ENCODE measurements around the gene COL6A6. TPM values are rescaled to one million over a fixed set of nuclear protein-coding genes. Genes with fewer than 3 reads are reported as not detected.

COL6A6 gene
- 2.5 and 2.7 TPM in 2 replicates for polyA plus RNA-seq (2013)

GRCh38 chr3:130516645-130517512 is at the start of gene COL6A6:
COL6A6 (plus strand) TSS chr3:130517177; CDS start chr3:130560365, 43,188 bp downstream.
- Histone ChIP-seq H3K18ac (ENCODE audit: low read length) (no peak within 1 kb of the TSS), H3K36me3 (ENCODE audit: control insufficient read depth in 1 of 2, insufficient read depth in 2 of 2, low read length in 2 of 2) (no peaks in the 10 kb centered on the region), H4K91ac (ENCODE audit: low read depth, low read length) (no peak within 1 kb of the TSS), H3K4ac (ENCODE audit: low read depth, low read length) (no peak within 1 kb of the TSS), H3K79me2 (ENCODE audit: control insufficient read depth, insufficient read depth, low read length, poor library complexity) (no peaks in the 10 kb centered on the region), H4K12ac (ENCODE audit: low read depth, low read length) (no peak within 1 kb of the TSS), H2BK12ac (ENCODE audit: low read length) (no peak within 1 kb of the TSS), H2BK5ac (ENCODE audit: low read depth, low read length, poor library complexity) (no peak within 1 kb of the TSS), H3K14ac (ENCODE audit: low read length) (no peak within 1 kb of the TSS), H3K27ac (ENCODE audit: low read depth, low read length) (no peak within 1 kb of the TSS), H3K4me1 (ENCODE audit: control insufficient read depth in 1 of 2, insufficient read depth in 2 of 2, low read length in 2 of 2) (peaks cover 2% of the 10 kb centered on the region in 2 experiments), H3K9me3 (ENCODE audit: insufficient read depth, low read depth, low read length) (no peaks in the 10 kb centered on the region), H2BK120ac (ENCODE audit: insufficient read depth, low read length, poor library complexity) (peak within 1 kb of the TSS; percentile 6), H3K9ac (ENCODE audit: low read length) (no peak within 1 kb of the TSS), H3K27me3 (ENCODE audit: insufficient read depth, low read length) (peaks cover 4% of the 10 kb centered on the region), H4K8ac (ENCODE audit: low read depth, low read length) (peak within 1 kb of the TSS; percentile 17), H3K23ac (ENCODE audit: low read length) (no peak within 1 kb of the TSS), H2AK5ac (ENCODE audit: low read length) (no peak within 1 kb of the TSS), H3K4me2 (ENCODE audit: low read length) (peak within 1 kb of the TSS; percentile 76), H2AFZ (ENCODE audit: insufficient read depth, low read length, poor library complexity) (peak within 1 kb of the TSS; percentile 69), H3K4me3 (ENCODE audit: low read depth, low read length) (peak within 1 kb of the TSS; percentile 74), H3K79me1 (ENCODE audit: low read length) (peaks cover 2% of the 10 kb centered on the region)
- no peak for DNase-seq
- WGBS (ENCODE audit: extremely low coverage, insufficient coverage, insufficient read length) = no CpG with 5 or more reads among the region's 58 CpGs

GRCh38 chr3:130468311-130468710 is 48.7 kb upstream of the COL6A6 start:
- no peaks in the 10 kb centered on the region for H3K9me3 ChIP-seq (ENCODE audit: insufficient read depth, low read depth, low read length)
- no peak overlapping the region for H3K18ac ChIP-seq (ENCODE audit: low read length)
- H3K4me3 ChIP-seq (ENCODE audit: low read depth, low read length) = no peak overlapping the region
- no peaks in the 10 kb centered on the region for H3K27me3 ChIP-seq (ENCODE audit: insufficient read depth, low read length)
- H3K36me3 ChIP-seq (ENCODE audit: control insufficient read depth in 1 of 2, insufficient read depth in 2 of 2, low read length in 2 of 2) = no peaks in the 10 kb centered on the region
- no peak overlapping the region for H3K23ac ChIP-seq (ENCODE audit: low read length)
- no peak overlapping the region for H2BK120ac ChIP-seq (ENCODE audit: insufficient read depth, low read length, poor library complexity)
- H3K14ac ChIP-seq (ENCODE audit: low read length) = no peak overlapping the region
- no peak overlapping the region for H3K9ac ChIP-seq (ENCODE audit: low read length)
- H3K27ac ChIP-seq (ENCODE audit: low read depth, low read length) = no peak overlapping the region
- no peak overlapping the region for H2BK12ac ChIP-seq (ENCODE audit: low read length)
- no peak overlapping the region for H4K8ac ChIP-seq (ENCODE audit: low read depth, low read length)
- H3K4me1 ChIP-seq (ENCODE audit: control insufficient read depth in 1 of 2, insufficient read depth in 2 of 2, low read length in 2 of 2) = peaks cover 0 to 10% of the 10 kb centered on the region in 2 experiments
- no peak overlapping the region for H2AFZ ChIP-seq (ENCODE audit: insufficient read depth, low read length, poor library complexity)
- H4K91ac ChIP-seq (ENCODE audit: low read depth, low read length) = no peak overlapping the region
- no peak overlapping the region for H4K12ac ChIP-seq (ENCODE audit: low read depth, low read length)
- H3K4me2 ChIP-seq (ENCODE audit: low read length) = no peak overlapping the region
- no peak overlapping the region for H2AK5ac ChIP-seq (ENCODE audit: low read length)
- no peak overlapping the region for H3K4ac ChIP-seq (ENCODE audit: low read depth, low read length)
- no peak for DNase-seq
- H3K79me2 ChIP-seq (ENCODE audit: control insufficient read depth, insufficient read depth, low read length, poor library complexity) = no peaks in the 10 kb centered on the region
- peaks cover 4% of the 10 kb centered on the region for H3K79me1 ChIP-seq (ENCODE audit: low read length)
- no peak overlapping the region for H2BK5ac ChIP-seq (ENCODE audit: low read depth, low read length, poor library complexity)
- no CpG with 5 or more reads among the region's 1 CpG for WGBS (ENCODE audit: extremely low coverage, insufficient coverage, insufficient read length)

DNA sequence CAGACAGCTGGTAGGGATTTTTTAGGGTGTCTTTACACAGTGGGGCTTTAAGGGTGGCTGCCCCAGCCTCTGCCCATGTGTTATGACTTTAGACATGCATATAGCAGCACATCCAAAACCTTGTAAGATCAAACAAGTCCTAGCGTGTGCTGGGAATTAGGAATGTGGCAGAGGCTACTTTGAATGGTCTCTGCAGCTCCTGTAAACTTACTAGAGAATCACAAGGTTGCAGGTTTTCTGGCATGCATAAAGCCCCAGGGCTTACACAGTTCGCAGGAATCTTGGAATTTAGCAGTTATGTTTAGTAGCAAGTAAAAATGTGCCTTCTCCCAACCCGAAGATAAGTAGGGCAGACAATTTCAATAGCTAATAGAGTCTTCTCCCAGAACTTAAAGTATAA is 46.9 kb upstream of the COL6A6 start:
- Histone ChIP-seq H3K4me1 (ENCODE audit: control insufficient read depth in 1 of 2, insufficient read depth in 2 of 2, low read length in 2 of 2) (peaks cover 0 to 10% of the 10 kb centered on the region in 2 experiments), H2BK120ac (ENCODE audit: insufficient read depth, low read length, poor library complexity) (peak overlapping the region; percentile 51), H3K27me3 (ENCODE audit: insufficient read depth, low read length) (no peaks in the 10 kb centered on the region), H2BK12ac (ENCODE audit: low read length) (peak overlapping the region; percentile 50), H3K23ac (ENCODE audit: low read length) (no peak overlapping the region), H3K9me3 (ENCODE audit: insufficient read depth, low read depth, low read length) (peaks cover 1% of the 10 kb centered on the region), H3K79me1 (ENCODE audit: low read length) (peaks cover 4% of the 10 kb centered on the region), H3K27ac (ENCODE audit: low read depth, low read length) (peak overlapping the region; percentile 86), H4K12ac (ENCODE audit: low read depth, low read length) (no peak overlapping the region), H3K14ac (ENCODE audit: low read length) (no peak overlapping the region), H2BK5ac (ENCODE audit: low read depth, low read length, poor library complexity) (peak overlapping the region; percentile 76), H3K36me3 (ENCODE audit: control insufficient read depth in 1 of 2, insufficient read depth in 2 of 2, low read length in 2 of 2) (no peaks in the 10 kb centered on the region), H3K18ac (ENCODE audit: low read length) (no peak overlapping the region), H2AFZ (ENCODE audit: insufficient read depth, low read length, poor library complexity) (no peak overlapping the region), H2AK5ac (ENCODE audit: low read length) (no peak overlapping the region), H4K91ac (ENCODE audit: low read depth, low read length) (peak overlapping the region; percentile 55), H3K9ac (ENCODE audit: low read length) (no peak overlapping the region), H3K4me3 (ENCODE audit: low read depth, low read length) (no peak overlapping the region), H3K4ac (ENCODE audit: low read depth, low read length) (no peak overlapping the region), H3K79me2 (ENCODE audit: control insufficient read depth, insufficient read depth, low read length, poor library complexity) (no peaks in the 10 kb centered on the region), H4K8ac (ENCODE audit: low read depth, low read length) (peak overlapping the region; percentile 23), H3K4me2 (ENCODE audit: low read length) (peak overlapping the region; percentile 48)
- WGBS (ENCODE audit: extremely low coverage, insufficient coverage, insufficient read length) = no CpG with 5 or more reads among the region's 3 CpGs
- peak; percentile 79 to 89 for DNase-seq

DNA sequence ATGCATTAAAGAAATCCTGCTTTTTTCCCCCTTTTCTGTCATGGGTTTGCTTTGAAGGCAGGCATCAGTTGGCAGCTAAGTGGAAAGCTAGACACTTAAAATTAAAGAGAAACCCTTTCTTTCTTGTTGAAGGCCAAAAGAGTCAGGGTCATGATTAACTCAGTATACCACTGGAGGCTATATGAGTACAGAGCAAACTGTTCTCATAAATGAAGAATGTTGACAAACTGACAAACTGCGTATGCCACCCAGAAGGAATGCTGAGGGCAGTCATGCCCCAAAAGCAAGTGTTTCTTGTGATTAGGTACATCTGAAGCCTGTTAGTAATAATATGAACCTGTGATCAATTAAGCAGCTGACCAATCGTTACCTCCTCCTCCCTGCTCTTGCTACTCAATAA is 43.6 kb upstream of the COL6A6 start:
- no CpG with 5 or more reads among the region's 2 CpGs for WGBS (ENCODE audit: extremely low coverage, insufficient coverage, insufficient read length)
- Histone ChIP-seq H3K23ac (ENCODE audit: low read length) (no peak overlapping the region), H3K36me3 (ENCODE audit: control insufficient read depth in 1 of 2, insufficient read depth in 2 of 2, low read length in 2 of 2) (no peaks in the 10 kb centered on the region), H3K9ac (ENCODE audit: low read length) (no peak overlapping the region), H2BK120ac (ENCODE audit: insufficient read depth, low read length, poor library complexity) (no peak overlapping the region), H2AFZ (ENCODE audit: insufficient read depth, low read length, poor library complexity) (no peak overlapping the region), H3K27me3 (ENCODE audit: insufficient read depth, low read length) (no peaks in the 10 kb centered on the region), H2BK5ac (ENCODE audit: low read depth, low read length, poor library complexity) (no peak overlapping the region), H4K12ac (ENCODE audit: low read depth, low read length) (no peak overlapping the region), H3K4me3 (ENCODE audit: low read depth, low read length) (no peak overlapping the region), H3K79me1 (ENCODE audit: low read length) (peaks cover 4% of the 10 kb centered on the region), H2AK5ac (ENCODE audit: low read length) (no peak overlapping the region), H3K79me2 (ENCODE audit: control insufficient read depth, insufficient read depth, low read length, poor library complexity) (no peaks in the 10 kb centered on the region), H3K18ac (ENCODE audit: low read length) (no peak overlapping the region), H3K4me1 (ENCODE audit: control insufficient read depth in 1 of 2, insufficient read depth in 2 of 2, low read length in 2 of 2) (peaks cover 0 to 10% of the 10 kb centered on the region in 2 experiments), H4K91ac (ENCODE audit: low read depth, low read length) (no peak overlapping the region), H3K4me2 (ENCODE audit: low read length) (no peak overlapping the region), H4K8ac (ENCODE audit: low read depth, low read length) (no peak overlapping the region), H2BK12ac (ENCODE audit: low read length) (no peak overlapping the region), H3K4ac (ENCODE audit: low read depth, low read length) (no peak overlapping the region), H3K9me3 (ENCODE audit: insufficient read depth, low read depth, low read length) (peaks cover 1% of the 10 kb centered on the region), H3K27ac (ENCODE audit: low read depth, low read length) (no peak overlapping the region), H3K14ac (ENCODE audit: low read length) (no peak overlapping the region)
- peak; percentile 44 to 66 for DNase-seq

All from trophoblast cell (in vitro differentiated cells and primary cell).